ENCODE data around the gene HOXA2.
A peak's percentile ranks its signal among the peaks of the same experiment; 100 is the strongest.

The HOXA2 gene

GRCh38 chr7:27132978-27133377, 30.5 kb upstream of the HOXA2 start:
- Mint-ChIP-seq H3K27ac (no peak overlapping the region), H3K4me1 (ENCODE audit: low read depth) (peaks cover 27% of the 10 kb centered on the region), H3K4me3 (no peak overlapping the region), H3K27me3 (peaks cover 83% of the 10 kb centered on the region), H3K36me3 (ENCODE audit: low read depth) (no peaks in the 10 kb centered on the region), H3K9me3 (peaks cover 2% of the 10 kb centered on the region)
- DNase-seq, result no peak

DNA sequence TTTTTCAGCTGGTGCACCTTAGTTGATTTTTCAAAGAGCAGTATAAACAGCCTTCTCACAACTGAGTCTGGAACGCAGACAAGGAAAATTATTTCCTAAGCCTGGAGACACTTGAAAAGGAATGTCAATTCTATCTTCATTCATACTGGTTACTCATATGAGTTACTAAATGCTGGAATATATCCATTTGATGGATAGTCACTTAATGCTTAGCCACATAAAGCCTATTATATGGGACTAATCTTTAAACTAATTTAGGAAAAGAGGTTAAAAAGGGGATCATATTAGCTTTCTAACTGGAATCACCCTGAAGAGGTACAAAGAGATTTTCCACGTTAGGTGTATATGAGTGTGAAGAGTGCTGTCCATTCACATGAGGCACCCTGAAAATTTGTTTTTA, 29.7 kb upstream of the HOXA2 start:
- peaks cover 27% of the 10 kb centered on the region for H3K4me1 Mint-ChIP-seq (ENCODE audit: low read depth)
- peaks cover 83% of the 10 kb centered on the region for H3K27me3 Mint-ChIP-seq
- no peak for DNase-seq
- H3K27ac Mint-ChIP-seq, result no peak overlapping the region
- peaks cover 2% of the 10 kb centered on the region for H3K9me3 Mint-ChIP-seq
- no peak overlapping the region for H3K4me3 Mint-ChIP-seq
- H3K36me3 Mint-ChIP-seq (ENCODE audit: low read depth), result no peaks in the 10 kb centered on the region

- Mint-ChIP-seq H3K36me3 (ENCODE audit: low read depth) (no peaks in the 10 kb centered on the region), H3K9me3 (peaks cover 2% of the 10 kb centered on the region), H3K27ac (no peak overlapping the region), H3K4me1 (ENCODE audit: low read depth) (peaks cover 27% of the 10 kb centered on the region), H3K4me3 (peak overlapping the region; percentile 62), H3K27me3 (peaks cover 83% of the 10 kb centered on the region)
- DNase-seq, result no peak
Measured at GRCh38 chr7:27131390-27131819, 28.9 kb upstream of the HOXA2 start.

DNA sequence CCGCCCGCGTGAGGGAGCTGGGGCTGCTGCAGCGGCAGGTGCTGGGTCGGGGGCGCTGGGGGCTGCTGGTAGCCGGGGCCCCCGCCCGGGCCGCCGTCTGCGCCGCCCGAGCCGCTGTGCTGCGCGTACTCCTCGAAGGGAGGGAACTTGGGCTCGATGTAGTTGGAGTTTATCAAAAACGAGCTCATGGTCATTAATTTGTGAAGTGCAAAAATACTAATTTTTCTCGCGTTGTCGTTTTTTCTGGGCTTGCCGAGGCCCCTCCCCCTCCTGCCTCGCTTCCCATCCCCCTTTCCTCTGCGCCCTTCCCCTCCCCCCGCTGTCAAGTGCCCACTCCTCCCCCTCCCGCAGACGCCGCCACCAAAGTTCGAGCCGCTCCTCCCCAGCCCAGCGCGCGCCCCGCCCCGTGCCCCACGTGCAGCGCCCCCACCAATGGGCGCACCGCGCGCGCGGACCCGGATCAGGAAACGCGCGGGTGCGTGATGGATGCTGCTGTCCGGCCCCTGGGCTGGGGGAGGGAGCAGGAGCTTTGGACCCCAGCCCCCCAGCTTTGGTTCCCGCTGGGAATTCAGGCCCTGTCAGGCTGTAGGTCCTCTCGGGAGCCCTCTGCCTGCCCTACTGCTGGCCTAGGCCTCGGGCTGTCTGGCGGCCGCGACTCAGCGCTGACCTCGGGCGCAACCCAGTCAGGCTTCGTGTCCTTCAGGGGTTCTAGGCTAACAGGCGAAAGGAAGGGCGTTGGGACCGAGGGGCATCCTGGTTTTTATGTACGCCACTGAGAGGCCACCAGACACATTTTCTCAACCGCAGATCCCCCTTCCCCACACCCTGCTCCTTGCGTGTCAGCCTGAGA, 28.3 kb upstream of the HOXA2 start, which contains the start of gene HOXA4:
TSS of gene HOXA4 (minus strand) at position 218 of the 850 bp plus-strand sequence. CDS start at position 194, 24 bp downstream.
- no peak within 1 kb of the TSS for H3K27ac Mint-ChIP-seq
- H3K27me3 Mint-ChIP-seq, result peaks cover 81% of the 10 kb centered on the region
- peaks cover 23% of the 10 kb centered on the region for H3K4me1 Mint-ChIP-seq (ENCODE audit: low read depth)
- H3K36me3 Mint-ChIP-seq (ENCODE audit: low read depth), result no peaks in the 10 kb centered on the region
- peaks cover 2% of the 10 kb centered on the region for H3K9me3 Mint-ChIP-seq
- H3K4me3 Mint-ChIP-seq, result peak within 1 kb of the TSS; percentile 62
- peak; percentile 84 for DNase-seq

DNA sequence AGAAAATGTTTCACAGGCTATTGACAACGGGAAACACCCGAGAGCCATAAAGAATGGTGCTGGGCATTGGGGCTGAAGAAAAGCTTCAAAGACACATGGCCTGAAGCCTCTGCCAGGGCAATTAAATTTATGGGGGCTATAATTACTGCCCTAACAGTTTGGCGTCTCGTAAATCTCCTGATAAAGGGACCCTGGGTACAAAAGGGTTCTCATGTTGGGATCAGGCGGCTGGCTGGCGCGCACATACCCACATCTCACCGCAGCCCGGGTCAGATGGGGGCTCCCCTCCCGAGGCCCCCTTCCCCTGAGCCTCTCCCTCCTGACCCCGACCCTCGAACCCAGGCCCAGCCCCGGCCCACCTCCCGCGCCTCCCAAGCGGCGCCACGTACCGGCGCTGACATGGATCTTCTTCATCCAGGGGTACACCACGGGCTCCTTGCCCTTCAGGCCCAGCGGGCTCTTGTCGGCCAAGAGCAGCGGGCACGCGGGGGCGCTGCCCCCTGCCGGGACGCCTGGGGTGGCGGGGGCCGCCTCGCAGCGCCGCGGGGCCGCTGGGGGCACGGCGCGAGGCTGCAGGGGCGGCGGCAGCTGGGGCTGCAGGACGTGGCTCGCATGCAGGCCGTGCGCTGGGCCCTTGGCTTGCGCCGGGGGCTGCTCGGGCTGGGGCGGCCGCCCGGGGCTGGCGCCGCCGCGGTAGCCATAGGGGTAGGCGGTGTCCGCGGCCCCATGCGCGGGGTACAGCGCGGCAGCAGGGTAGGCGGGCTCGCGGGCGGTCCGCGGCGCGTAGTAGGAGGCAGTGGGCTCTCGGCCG, 27.5 kb upstream of the HOXA2 start:
- peaks cover 82% of the 10 kb centered on the region for H3K27me3 Mint-ChIP-seq
- H3K36me3 Mint-ChIP-seq (ENCODE audit: low read depth), result no peaks in the 10 kb centered on the region
- H3K4me3 Mint-ChIP-seq, result no peak overlapping the region
- DNase-seq, result peak; percentile 40
- H3K9me3 Mint-ChIP-seq, result peaks cover 2% of the 10 kb centered on the region
- H3K27ac Mint-ChIP-seq, result no peak overlapping the region
- H3K4me1 Mint-ChIP-seq (ENCODE audit: low read depth), result peaks cover 16% of the 10 kb centered on the region

DNA sequence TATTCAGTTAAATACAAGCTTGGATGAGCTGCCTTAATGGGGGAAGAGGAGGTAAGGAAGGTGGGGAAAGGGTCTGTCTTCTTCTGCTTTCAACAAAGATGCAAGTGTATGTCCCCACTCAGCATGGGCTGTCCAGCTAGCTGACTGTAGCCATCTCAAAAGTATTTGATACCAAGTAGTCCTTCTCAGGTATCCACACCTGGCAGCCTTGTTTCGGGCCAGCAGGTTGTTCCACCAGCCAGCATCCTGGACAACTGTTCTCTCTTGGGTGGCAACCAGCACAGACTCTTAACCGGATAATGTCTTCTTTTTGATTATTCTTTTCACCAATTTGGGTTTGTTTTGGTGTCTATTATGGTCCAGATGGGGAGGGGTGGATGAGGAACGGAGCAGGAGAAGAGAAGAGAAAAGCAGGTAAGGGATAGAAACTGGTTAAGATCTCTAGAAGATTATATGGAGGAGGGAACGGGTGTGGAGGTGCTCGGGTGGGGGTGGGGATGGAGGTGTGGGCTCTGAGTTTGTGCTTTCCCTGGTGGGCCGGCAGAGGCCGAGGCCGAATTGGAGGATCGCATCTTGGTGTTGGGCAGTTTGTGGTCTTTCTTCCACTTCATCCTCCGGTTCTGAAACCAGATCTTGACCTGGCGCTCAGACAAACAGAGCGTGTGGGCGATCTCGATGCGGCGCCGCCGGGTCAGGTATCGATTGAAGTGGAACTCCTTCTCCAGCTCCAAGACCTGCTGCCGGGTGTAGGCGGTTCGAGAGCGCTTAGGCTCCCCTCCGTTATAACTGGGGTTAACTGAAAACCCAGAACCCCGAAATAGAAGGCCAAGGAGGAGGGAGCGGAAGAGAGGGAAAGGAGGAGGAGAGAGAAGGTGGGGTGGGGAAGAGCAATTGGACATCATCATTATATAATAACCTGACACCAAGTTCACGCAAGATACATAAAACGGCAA, 26.6 kb upstream of the HOXA2 start:
- Mint-ChIP-seq H3K4me3 (no peak overlapping the region), H3K27ac (no peak overlapping the region), H3K9me3 (no peaks in the 10 kb centered on the region), H3K27me3 (peaks cover 83% of the 10 kb centered on the region), H3K36me3 (ENCODE audit: low read depth) (no peaks in the 10 kb centered on the region), H3K4me1 (ENCODE audit: low read depth) (peaks cover 8% of the 10 kb centered on the region)
- DNase-seq, result no peak

- H3K27me3 Mint-ChIP-seq, result peaks cover 78% of the 10 kb centered on the region
- no peak overlapping the region for H3K4me3 Mint-ChIP-seq
Measured at GRCh38 chr7:27128034-27128433, 25.6 kb upstream of the HOXA2 start.

GRCh38 chr7:27126596-27127327, 24.3 kb upstream of the HOXA2 start:
- Mint-ChIP-seq H3K27ac (no peak overlapping the region), H3K36me3 (ENCODE audit: low read depth) (no peaks in the 10 kb centered on the region), H3K9me3 (no peaks in the 10 kb centered on the region), H3K4me3 (no peak overlapping the region), H3K27me3 (peaks cover 67% of the 10 kb centered on the region), H3K4me1 (ENCODE audit: low read depth) (peaks cover 3% of the 10 kb centered on the region)
- no peak for DNase-seq

More at GRCh38 chr7:27128034-27128433, 25.6 kb upstream of the HOXA2 start:
- no peak for DNase-seq
- Mint-ChIP-seq H3K36me3 (ENCODE audit: low read depth) (no peaks in the 10 kb centered on the region), H3K27ac (no peak overlapping the region), H3K4me1 (ENCODE audit: low read depth) (peaks cover 3% of the 10 kb centered on the region), H3K9me3 (no peaks in the 10 kb centered on the region)

GRCh38 chr7:27125986-27126394, 23.5 kb upstream of the HOXA2 start:
- Mint-ChIP-seq H3K4me3 (no peak overlapping the region), H3K36me3 (ENCODE audit: low read depth) (no peaks in the 10 kb centered on the region), H3K9me3 (no peaks in the 10 kb centered on the region), H3K4me1 (ENCODE audit: low read depth) (no peaks in the 10 kb centered on the region), H3K27me3 (peaks cover 60% of the 10 kb centered on the region), H3K27ac (no peak overlapping the region)
- no peak for DNase-seq

DNA sequence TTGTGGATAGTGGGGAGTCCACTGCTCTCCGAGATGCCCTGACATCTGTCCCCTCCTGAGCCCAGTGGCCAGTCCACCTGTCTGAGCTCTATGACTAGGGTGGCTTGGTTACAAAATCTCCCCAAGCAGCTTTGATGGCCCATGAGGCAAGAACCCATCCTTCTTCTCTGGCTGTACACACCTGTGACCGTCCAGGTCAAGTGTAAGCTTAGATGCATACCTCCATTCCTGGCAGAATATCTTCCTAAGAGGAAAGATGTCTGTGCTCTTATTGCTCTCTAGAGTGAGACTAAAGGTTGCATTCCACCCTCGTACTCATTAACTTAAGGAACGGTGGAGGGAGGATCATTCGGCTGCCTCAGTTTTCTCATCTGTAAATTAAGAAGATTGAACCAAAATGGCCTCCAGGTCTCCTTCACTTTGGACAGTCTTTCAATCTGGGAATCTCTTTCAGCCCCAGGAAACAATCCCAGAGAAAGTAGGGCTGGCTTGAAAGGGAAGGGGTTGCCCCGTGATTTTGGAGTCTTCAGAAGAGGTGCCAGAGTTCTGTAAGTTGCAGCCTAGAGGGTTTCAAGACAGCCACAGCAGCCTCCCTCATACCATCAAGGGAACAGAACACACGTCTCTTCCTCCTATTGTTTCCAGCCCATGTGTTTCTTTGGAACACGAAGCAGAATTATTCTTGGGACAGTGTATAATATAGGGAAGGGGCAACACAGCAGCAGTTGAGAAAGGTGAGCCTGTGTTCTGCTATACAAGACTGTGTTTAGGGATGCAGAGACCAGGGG, 22.6 kb upstream of the HOXA2 start:
- DNase-seq, result no peak
- Mint-ChIP-seq H3K36me3 (ENCODE audit: low read depth) (no peaks in the 10 kb centered on the region), H3K27me3 (peaks cover 59% of the 10 kb centered on the region), H3K27ac (no peak overlapping the region), H3K9me3 (no peaks in the 10 kb centered on the region), H3K4me1 (ENCODE audit: low read depth) (no peaks in the 10 kb centered on the region), H3K4me3 (no peak overlapping the region)

GRCh38 chr7:27124096-27124901, 21.8 kb upstream of the HOXA2 start:
- H3K27ac Mint-ChIP-seq, result no peak overlapping the region
- no peak overlapping the region for H3K4me3 Mint-ChIP-seq
- H3K9me3 Mint-ChIP-seq, result no peaks in the 10 kb centered on the region
- H3K27me3 Mint-ChIP-seq, result peaks cover 56% of the 10 kb centered on the region
- no peaks in the 10 kb centered on the region for H3K36me3 Mint-ChIP-seq (ENCODE audit: low read depth)
- H3K4me1 Mint-ChIP-seq (ENCODE audit: low read depth), result no peaks in the 10 kb centered on the region
- no peak for DNase-seq

GRCh38 chr7:27123477-27124053, 21.1 kb upstream of the HOXA2 start:
- no peaks in the 10 kb centered on the region for H3K4me1 Mint-ChIP-seq (ENCODE audit: low read depth)
- no peaks in the 10 kb centered on the region for H3K9me3 Mint-ChIP-seq
- no peaks in the 10 kb centered on the region for H3K36me3 Mint-ChIP-seq (ENCODE audit: low read depth)
- H3K4me3 Mint-ChIP-seq, result no peak overlapping the region
- peaks cover 49% of the 10 kb centered on the region for H3K27me3 Mint-ChIP-seq
- H3K27ac Mint-ChIP-seq, result no peak overlapping the region
- DNase-seq, result no peak
